GM12878 (cell line): ENCODE data around the gene TESPA1. TPM values are rescaled to one million over a fixed set of nuclear protein-coding genes. Genes with fewer than 3 reads are reported as not detected.

Experiments used
- NFYA ChIP-seq: IDR thresholded peaks from 2 replicates; pipeline ENCODE4 v1.6.1; 2011; ENCODE audit warnings: low read depth, mild to moderate bottlenecking, low read length, improper control_type of control experiment, borderline replicate concordance
- NR2C2 ChIP-seq: IDR thresholded peaks from 2 replicates; pipeline ENCODE4 v1.6.1; 2011; ENCODE audit warnings: borderline replicate concordance, low read depth; ENCODE audit not compliant: control insufficient read depth, insufficient read length
- SMC3 ChIP-seq: IDR thresholded peaks from 2 replicates; pipeline ENCODE4 v1.6.1; 2011; ENCODE audit warnings: low read length, improper control_type of control experiment, borderline replicate concordance
- SUPT20H ChIP-seq: IDR thresholded peaks from 2 replicates; pipeline ENCODE4 v1.6.1; 2011; ENCODE audit warnings: low read depth, mild to moderate bottlenecking, low read length, moderate library complexity, borderline replicate concordance; ENCODE audit not compliant: control insufficient read depth
- ZBTB33 ChIP-seq: fragments of 450-650 bp; IDR thresholded peaks from 2 replicates; pipeline ENCODE4 v1.6.1; 2017; ENCODE audit warnings: mild to moderate bottlenecking
- ZNF384 ChIP-seq: IDR thresholded peaks from 2 replicates; pipeline ENCODE4 v1.6.1; 2012; ENCODE audit warnings: low read depth, mild to moderate bottlenecking, low read length, improper control_type of control experiment, borderline replicate concordance
- ZNF687 ChIP-seq: fragments of 450-650 bp; IDR thresholded peaks from 2 replicates; pipeline ENCODE4 v1.6.1; 2017; ENCODE audit warnings: mild to moderate bottlenecking, moderate library complexity
- polyA plus RNA-seq, 11 experiments: library from polyadenylated mRNA; depleted of rRNA in 4 of 11; unstranded in 6 of 11; stranded (reverse) in 5 of 11; fragments of >200 nt; fragmentation: Nextera tagmentation in 4 of 11; fragmentation: Illumina TruSeq in 1 of 11; extraction: Ambion mirVana in 4 of 11; extraction: Trizol in 1 of 11; gene quantifications; 1 replicate in 1 of 11; 2 replicates in 10 of 11; pipeline versions ENCODE4 v1.2.1 to v1.2.3, GENCODE V29; 2011 to 2016; ENCODE audit warnings: inconsistent platforms in 2 of 11, missing spikeins in 2 of 11, low read depth in 1 of 11
- total RNA-seq, 4 experiments: library from RNA; depleted of rRNA in 3 of 4; stranded (reverse); fragments of >200 nt in 3 of 4; fragmentation: Illumina TruSeq in 1 of 4; extraction: Trizol in 1 of 4; gene quantifications; 2 replicates each; pipeline versions ENCODE4 v1.2.1 to v1.2.3, GENCODE V29; 2013 to 2021
- TF ChIP-seq, protein P1 (sequence below): fragments of 150-350 bp; IDR thresholded peaks from 2 replicates; pipeline ENCODE4 v1.6.1; 2016; ENCODE audit warnings: low read depth, low read length

The TESPA1 gene
- total and polyA plus RNA-seq, 10 of the 15 experiments (the other 5 are each of a cell fraction or from before 2014, with no cell fraction given): 13.8 to 56.2 (median 23.9) TPM

GRCh38 chr12:54948171-54948570 lies 36.4 kb downstream of the TESPA1 start (continued):
- TF ChIP-seq ZNF687: no peak
- no peak for TF ChIP-seq ZBTB33
- TF ChIP-seq ZNF384: no peak
- TF ChIP-seq SUPT20H: no peak
- TF ChIP-seq NR2C2: no peak
- no peak for TF ChIP-seq SMC3
- no peak for TF ChIP-seq NFYA
- TF ChIP-seq, protein P1, sequence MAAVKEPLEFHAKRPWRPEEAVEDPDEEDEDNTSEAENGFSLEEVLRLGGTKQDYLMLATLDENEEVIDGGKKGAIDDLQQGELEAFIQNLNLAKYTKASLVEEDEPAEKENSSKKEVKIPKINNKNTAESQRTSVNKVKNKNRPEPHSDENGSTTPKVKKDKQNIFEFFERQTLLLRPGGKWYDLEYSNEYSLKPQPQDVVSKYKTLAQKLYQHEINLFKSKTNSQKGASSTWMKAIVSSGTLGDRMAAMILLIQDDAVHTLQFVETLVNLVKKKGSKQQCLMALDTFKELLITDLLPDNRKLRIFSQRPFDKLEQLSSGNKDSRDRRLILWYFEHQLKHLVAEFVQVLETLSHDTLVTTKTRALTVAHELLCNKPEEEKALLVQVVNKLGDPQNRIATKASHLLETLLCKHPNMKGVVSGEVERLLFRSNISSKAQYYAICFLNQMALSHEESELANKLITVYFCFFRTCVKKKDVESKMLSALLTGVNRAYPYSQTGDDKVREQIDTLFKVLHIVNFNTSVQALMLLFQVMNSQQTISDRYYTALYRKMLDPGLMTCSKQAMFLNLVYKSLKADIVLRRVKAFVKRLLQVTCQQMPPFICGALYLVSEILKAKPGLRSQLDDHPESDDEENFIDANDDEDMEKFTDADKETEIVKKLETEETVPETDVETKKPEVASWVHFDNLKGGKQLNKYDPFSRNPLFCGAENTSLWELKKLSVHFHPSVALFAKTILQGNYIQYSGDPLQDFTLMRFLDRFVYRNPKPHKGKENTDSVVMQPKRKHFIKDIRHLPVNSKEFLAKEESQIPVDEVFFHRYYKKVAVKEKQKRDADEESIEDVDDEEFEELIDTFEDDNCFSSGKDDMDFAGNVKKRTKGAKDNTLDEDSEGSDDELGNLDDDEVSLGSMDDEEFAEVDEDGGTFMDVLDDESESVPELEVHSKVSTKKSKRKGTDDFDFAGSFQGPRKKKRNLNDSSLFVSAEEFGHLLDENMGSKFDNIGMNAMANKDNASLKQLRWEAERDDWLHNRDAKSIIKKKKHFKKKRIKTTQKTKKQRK: no peak
